Endodermal cell (in vitro differentiated cells): ENCODE data around the gene NDFIP1. TPM values are rescaled to one million over a fixed set of nuclear protein-coding genes. Genes with fewer than 3 reads are reported as not detected.

Source experiments
- DNase-seq: peaks from one replicate; pipeline ENCODE4 v3.0.0-alpha.2; 2017
- H3K27ac ChIP-seq: 2 replicates; pipeline ENCODE4 v1.5.1; 2013; ENCODE audit warnings: mild to moderate bottlenecking, low read depth, low read length, moderate library complexity
- H3K27me3 ChIP-seq: 2 replicates; pipeline ENCODE4 v1.6.1; 2013; ENCODE audit warnings: mild to moderate bottlenecking, low read length, moderate library complexity; ENCODE audit not compliant: insufficient read depth, control insufficient read depth, poor library complexity, severe bottlenecking
- H3K36me3 ChIP-seq: 2 replicates; pipeline ENCODE4 v1.7.0; 2013; ENCODE audit warnings: mild to moderate bottlenecking, low read length, moderate library complexity; ENCODE audit not compliant: control insufficient read depth, insufficient read depth
- H3K4me1 ChIP-seq: one replicate; pipeline ENCODE4 v1.7.0; 2013; ENCODE audit warnings: low read length; ENCODE audit not compliant: control insufficient read depth, insufficient read depth
- H3K4me3 ChIP-seq: 2 replicates; pipeline ENCODE4 v1.5.1; 2013; ENCODE audit warnings: mild to moderate bottlenecking, low read length, moderate library complexity
- H3K9ac ChIP-seq: 2 replicates; pipeline ENCODE4 v1.6.1; 2013; ENCODE audit warnings: mild to moderate bottlenecking, low read length, moderate library complexity; ENCODE audit not compliant: poor library complexity, severe bottlenecking; ENCODE audit errors: extremely low read depth
- H3K9me3 ChIP-seq: 2 replicates; pipeline ENCODE4 v1.6.1; 2013; ENCODE audit warnings: mild to moderate bottlenecking, low read length, moderate library complexity; ENCODE audit not compliant: control insufficient read depth
- H3K27ac Mint-ChIP-seq: 2 replicates; pipeline ENCODE4 v1.8.0; 2020; ENCODE audit warnings: mixed read lengths
- H3K27me3 Mint-ChIP-seq: 2 replicates; pipeline ENCODE4 v1.8.0; 2021; ENCODE audit warnings: mild to moderate bottlenecking, mixed read lengths; ENCODE audit not compliant: insufficient read depth
- H3K36me3 Mint-ChIP-seq: 2 replicates; pipeline ENCODE4 v1.8.0; 2020; ENCODE audit warnings: low read depth, mixed read lengths
- H3K4me1 Mint-ChIP-seq: 2 replicates; pipeline ENCODE4 v1.8.0; 2020; ENCODE audit warnings: mixed read lengths
- H3K4me3 Mint-ChIP-seq: 2 replicates; pipeline ENCODE4 v1.8.0; 2020; ENCODE audit warnings: mild to moderate bottlenecking, moderate library complexity, mixed read lengths
- H3K9me3 Mint-ChIP-seq: 2 replicates; pipeline ENCODE4 v1.8.0; 2020; ENCODE audit warnings: mild to moderate bottlenecking, mixed read lengths
- CTCF ChIP-seq: fragments of 200-600 bp; sonication (generic); conservative IDR thresholded peaks from 2 replicates; pipeline ENCODE4 v1.5.0; 2021; ENCODE audit warnings: antibody characterized with exemption, mild to moderate bottlenecking
- WGBS, 2 experiments: methylation state at CpG; one replicate each; pipeline versions ENCODE4 v1.1.5 to v1.1.7; 2013; ENCODE audit warnings: missing lambda C conversion rate in 2 of 2, mixed read lengths in 1 of 2; ENCODE audit not compliant: insufficient coverage in 1 of 2, insufficient read length in 1 of 2; 5-methylcytosine and 5-hydroxymethylcytosine counted together
- total RNA-seq, 2 donors: library from RNA; stranded (reverse); fragmentation: NEBNext Ultra II Directional in 1 of 2; extraction: Animal tissue kit (Norgen Biotek cat#: 25700) in 1 of 2; gene quantifications; 2 replicates in 1 of 2; 3 replicates in 1 of 2; pipeline ENCODE4 v1.2.1, GENCODE V29; 2021

Gene NDFIP1
- total RNA-seq, 2 donors from 2014 or later: 46.2 to 49.0 TPM

- peaks cover 29% of the 10 kb centered on the region for H3K4me1 Mint-ChIP-seq
- DNase-seq: peak; percentile 7
- no peaks in the 10 kb centered on the region for H3K27me3 ChIP-seq
- H3K9me3 ChIP-seq: peaks cover 27% of the 10 kb centered on the region
- H3K9ac ChIP-seq: no peak overlapping the region
- H3K4me1 ChIP-seq: peaks cover 3% of the 10 kb centered on the region
- H3K27ac ChIP-seq: no peak overlapping the region
- H3K27ac Mint-ChIP-seq: no peak overlapping the region
- H3K27me3 Mint-ChIP-seq: peaks cover 4% of the 10 kb centered on the region
- no peak overlapping the region for H3K4me3 ChIP-seq
- 87 to 93% methylated on average over 2 of the region's 6 CpGs for WGBS, 2 experiments
- H3K9me3 Mint-ChIP-seq: peaks cover 14% of the 10 kb centered on the region
- TF ChIP-seq CTCF: no peak
- H3K4me3 Mint-ChIP-seq: no peak overlapping the region
- no peaks in the 10 kb centered on the region for H3K36me3 ChIP-seq
- H3K36me3 Mint-ChIP-seq: no peaks in the 10 kb centered on the region
Observed at GRCh38 chr5:142079306-142079721, 29.3 kb upstream of the NDFIP1 start.

- peaks cover 4% of the 10 kb centered on the region for H3K27me3 Mint-ChIP-seq
- H3K36me3 Mint-ChIP-seq: no peaks in the 10 kb centered on the region
- Histone ChIP-seq H3K9me3 (peaks cover 27% of the 10 kb centered on the region), H3K9ac (no peak overlapping the region), H3K36me3 (no peaks in the 10 kb centered on the region), H3K4me3 (no peak overlapping the region), H3K27ac (no peak overlapping the region), H3K27me3 (no peaks in the 10 kb centered on the region), H3K4me1 (peaks cover 9% of the 10 kb centered on the region)
- DNase-seq: peak; percentile 24
- H3K9me3 Mint-ChIP-seq: peaks cover 11% of the 10 kb centered on the region
- H3K27ac Mint-ChIP-seq: no peak overlapping the region
- H3K4me1 Mint-ChIP-seq: peaks cover 34% of the 10 kb centered on the region
- no peak for TF ChIP-seq CTCF
- 94 to 98% methylated on average over 7 of the region's 7 CpGs for WGBS, 2 experiments
- H3K4me3 Mint-ChIP-seq: no peak overlapping the region
Observed at GRCh38 chr5:142080248-142080647, 28.3 kb upstream of the NDFIP1 start.

GRCh38 chr5:142082182-142082781 is 26.3 kb upstream of the NDFIP1 start:
- TF ChIP-seq CTCF: no peak
- Mint-ChIP-seq H3K27ac (no peak overlapping the region), H3K9me3 (peaks cover 8% of the 10 kb centered on the region)

More at GRCh38 chr5:142082182-142082781, 26.3 kb upstream of the NDFIP1 start:
- Histone ChIP-seq H3K4me3 (peak overlapping the region; percentile 50), H3K9ac (no peak overlapping the region), H3K27me3 (no peaks in the 10 kb centered on the region), H3K27ac (no peak overlapping the region), H3K4me1 (peaks cover 19% of the 10 kb centered on the region), H3K9me3 (peaks cover 24% of the 10 kb centered on the region), H3K36me3 (no peaks in the 10 kb centered on the region)
- DNase-seq: peak; percentile 30
- peaks cover 51% of the 10 kb centered on the region for H3K4me1 Mint-ChIP-seq
- no peaks in the 10 kb centered on the region for H3K36me3 Mint-ChIP-seq
- H3K27me3 Mint-ChIP-seq: peaks cover 4% of the 10 kb centered on the region
- no peak overlapping the region for H3K4me3 Mint-ChIP-seq
